ENCODE results near the gene MADD.

GRCh38 chr11:47340980-47341775, 71.2 kb downstream of the MADD start:
- no peak for TF ChIP-seq MXI1 (IDR thresholded peaks at IDR 0.05; ENCODE audit: low read depth, low read length)
- TF ChIP-seq POLR2A (IDR thresholded peaks at IDR 0.05; ENCODE audit: low read depth, low read length) = no peak
- TF ChIP-seq RELA (IDR thresholded peaks at IDR 0.05; ENCODE audit: borderline replicate concordance, partially characterized antibody) = no peak
- TF ChIP-seq HDAC2 (IDR thresholded peaks at IDR 0.05) = no peak
- TF ChIP-seq CHD2 (IDR thresholded peaks at IDR 0.05; ENCODE audit: borderline replicate concordance, low read depth, low read length) = no peak
- TF ChIP-seq CTCF (IDR thresholded peaks at IDR 0.05 in 2 of 3, conservative IDR thresholded peaks at IDR 0.05 in 1 of 3; ENCODE audit: control insufficient read depth in 2 of 3, extremely low read depth in 1 of 3, insufficient read depth in 1 of 3, low read depth in 3 of 3, low read length in 3 of 3) = no peak
- TF ChIP-seq SUPT20H (IDR thresholded peaks at IDR 0.05; ENCODE audit: borderline replicate concordance, control insufficient read depth, low read depth, low read length) = no peak
- TF ChIP-seq ATF3 (IDR thresholded peaks at IDR 0.05; ENCODE audit: borderline replicate concordance, extremely low read depth, low read depth, low read length) = no peak
- no peak for TF ChIP-seq POLR2AphosphoS5 (IDR thresholded peaks at IDR 0.05; ENCODE audit: low read length)

Measured in GM12878 (cell line).